Stomach (tissue), 4 donors: Measurements from ENCODE around the gene SLC22A1.

Experiments
- POLR2A ChIP-seq, 4 donors: fragments of 450-650 bp; IDR thresholded peaks; one replicate each; pipeline ENCODE4 v1.6.1; 2016; ENCODE audit warnings: antibody characterized with exemption in 4 of 4, control low read depth in 2 of 4, mild to moderate bottlenecking in 1 of 4, moderate library complexity in 1 of 4
- POLR2AphosphoS5 ChIP-seq, 3 donors: sonication (generic); formaldehyde crosslinking; IDR thresholded peaks; one replicate each; pipeline ENCODE4 v1.6.1; 2016; ENCODE audit warnings: antibody characterized with exemption in 3 of 3
- TF ChIP-seq, protein P1 (sequence below), 7 experiments: fragments of 450-650 bp in 4 of 7; fragments of 200-600 bp in 3 of 7; sonication (generic) in 3 of 7; IDR thresholded peaks; one replicate each; pipeline ENCODE4 v1.5.1; 2016 to 2019; ENCODE audit warnings: antibody characterized with exemption in 7 of 7, control low read depth in 2 of 7, mild to moderate bottlenecking in 1 of 7

- TF ChIP-seq, protein P1, sequence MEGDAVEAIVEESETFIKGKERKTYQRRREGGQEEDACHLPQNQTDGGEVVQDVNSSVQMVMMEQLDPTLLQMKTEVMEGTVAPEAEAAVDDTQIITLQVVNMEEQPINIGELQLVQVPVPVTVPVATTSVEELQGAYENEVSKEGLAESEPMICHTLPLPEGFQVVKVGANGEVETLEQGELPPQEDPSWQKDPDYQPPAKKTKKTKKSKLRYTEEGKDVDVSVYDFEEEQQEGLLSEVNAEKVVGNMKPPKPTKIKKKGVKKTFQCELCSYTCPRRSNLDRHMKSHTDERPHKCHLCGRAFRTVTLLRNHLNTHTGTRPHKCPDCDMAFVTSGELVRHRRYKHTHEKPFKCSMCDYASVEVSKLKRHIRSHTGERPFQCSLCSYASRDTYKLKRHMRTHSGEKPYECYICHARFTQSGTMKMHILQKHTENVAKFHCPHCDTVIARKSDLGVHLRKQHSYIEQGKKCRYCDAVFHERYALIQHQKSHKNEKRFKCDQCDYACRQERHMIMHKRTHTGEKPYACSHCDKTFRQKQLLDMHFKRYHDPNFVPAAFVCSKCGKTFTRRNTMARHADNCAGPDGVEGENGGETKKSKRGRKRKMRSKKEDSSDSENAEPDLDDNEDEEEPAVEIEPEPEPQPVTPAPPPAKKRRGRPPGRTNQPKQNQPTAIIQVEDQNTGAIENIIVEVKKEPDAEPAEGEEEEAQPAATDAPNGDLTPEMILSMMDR (IDR thresholded peaks at IDR 0.05) = no peak
- TF ChIP-seq POLR2A (IDR thresholded peaks at IDR 0.05) (no peak), POLR2AphosphoS5 (IDR thresholded peaks at IDR 0.05) (no peak)
These were observed 35.2 kb downstream of the SLC22A1 start for GRCh38 chr6:160156842-160157241.
